Activated CD4-positive, CD25-positive, alpha-beta regulatory T cell treated with anti-CD3 and anti-CD28 coated beads, Interleukin-2, amount 50 U/mL, for 24 hours (primary cell): Measurements from ENCODE around the gene DRD4.
"Not testable (repeated sequence)": the region's sequence is repeated elsewhere in the genome, so short reads cannot be mapped to it uniquely, and the experiment has no call there.

Experiments
- ATAC-seq, 2 donors: fragments of 150-1000 bp; cut with Tn5 transposase; one replicate each; pipeline ENCODE4 v1.10.0; 2021; ENCODE audit warnings: mild to moderate bottlenecking in 1 of 2, moderate library complexity in 1 of 2

Gene DRD4

GRCh38 chr11:680970-681369 is 43.9 kb downstream of the DRD4 start:
- ATAC-seq, result no peak

GRCh38 chr11:686451-687243 is 49.6 kb downstream of the DRD4 start:
- no peak for ATAC-seq

GRCh38 chr11:687751-688150 is 50.7 kb downstream of the DRD4 start:
- ATAC-seq, result no peak

GRCh38 chr11:688681-689080 is 51.6 kb downstream of the DRD4 start:
- ATAC-seq, result no peak

GRCh38 chr11:689625-690024 is 52.6 kb downstream of the DRD4 start:
- ATAC-seq, result no peak

- ATAC-seq, result not testable (repeated sequence)
Observed at GRCh38 chr11:690244-690643, 53.2 kb downstream of the DRD4 start.
